Endothelial cell of umbilical vein (primary cell): ENCODE measurements around the gene HBP1.

Experiments used
- EZH2 ChIP-seq: IDR thresholded peaks from 2 replicates; pipeline ENCODE4 v1.6.1; 2012; ENCODE audit warnings: borderline replicate concordance, low read depth, mild to moderate bottlenecking, moderate library complexity, low read length, inconsistent platforms; ENCODE audit not compliant: severe bottlenecking
- TF ChIP-seq, protein P1 (sequence below): IDR thresholded peaks from 2 replicates; pipeline ENCODE4 v1.6.1; 2011; ENCODE audit not compliant: insufficient read depth, insufficient read length
- TF ChIP-seq, protein P2 (sequence below), 2 donors: IDR thresholded peaks; 1 replicate in 1 of 2; 2 replicates in 1 of 2; pipeline ENCODE4 v1.5.1; 2011; ENCODE audit warnings: low read length in 2 of 2, mild to moderate bottlenecking in 2 of 2, moderate library complexity in 2 of 2, control low read depth in 1 of 2, inconsistent platforms in 1 of 2, low read depth in 1 of 2; ENCODE audit not compliant: insufficient read depth in 1 of 2; ENCODE audit errors: extremely low read depth in 1 of 2

DNA sequence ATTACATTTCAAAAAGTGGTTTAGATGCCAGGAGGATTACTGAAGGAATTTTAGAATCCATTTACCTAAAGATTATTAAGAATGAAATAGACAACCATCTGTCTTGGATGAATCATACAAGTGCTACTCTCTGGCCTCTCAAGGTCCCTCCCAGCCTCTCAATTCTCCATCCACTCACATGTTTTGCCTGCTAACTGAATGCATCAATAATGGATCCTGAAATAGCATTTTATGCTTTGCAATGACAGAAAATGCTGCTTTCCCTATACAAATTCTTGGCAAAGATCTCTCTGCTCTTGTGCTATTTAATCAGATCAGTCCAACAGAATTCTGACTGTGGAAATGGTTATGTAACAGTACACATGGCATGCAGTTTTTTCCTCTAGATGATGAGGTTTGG is 68.1 kb downstream of the HBP1 start:
- TF ChIP-seq EZH2: no peak
- TF ChIP-seq, protein P1, sequence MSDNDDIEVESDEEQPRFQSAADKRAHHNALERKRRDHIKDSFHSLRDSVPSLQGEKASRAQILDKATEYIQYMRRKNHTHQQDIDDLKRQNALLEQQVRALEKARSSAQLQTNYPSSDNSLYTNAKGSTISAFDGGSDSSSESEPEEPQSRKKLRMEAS: no peak
- TF ChIP-seq, protein P2, sequence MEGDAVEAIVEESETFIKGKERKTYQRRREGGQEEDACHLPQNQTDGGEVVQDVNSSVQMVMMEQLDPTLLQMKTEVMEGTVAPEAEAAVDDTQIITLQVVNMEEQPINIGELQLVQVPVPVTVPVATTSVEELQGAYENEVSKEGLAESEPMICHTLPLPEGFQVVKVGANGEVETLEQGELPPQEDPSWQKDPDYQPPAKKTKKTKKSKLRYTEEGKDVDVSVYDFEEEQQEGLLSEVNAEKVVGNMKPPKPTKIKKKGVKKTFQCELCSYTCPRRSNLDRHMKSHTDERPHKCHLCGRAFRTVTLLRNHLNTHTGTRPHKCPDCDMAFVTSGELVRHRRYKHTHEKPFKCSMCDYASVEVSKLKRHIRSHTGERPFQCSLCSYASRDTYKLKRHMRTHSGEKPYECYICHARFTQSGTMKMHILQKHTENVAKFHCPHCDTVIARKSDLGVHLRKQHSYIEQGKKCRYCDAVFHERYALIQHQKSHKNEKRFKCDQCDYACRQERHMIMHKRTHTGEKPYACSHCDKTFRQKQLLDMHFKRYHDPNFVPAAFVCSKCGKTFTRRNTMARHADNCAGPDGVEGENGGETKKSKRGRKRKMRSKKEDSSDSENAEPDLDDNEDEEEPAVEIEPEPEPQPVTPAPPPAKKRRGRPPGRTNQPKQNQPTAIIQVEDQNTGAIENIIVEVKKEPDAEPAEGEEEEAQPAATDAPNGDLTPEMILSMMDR (IDR thresholded peaks at IDR 0.05; ENCODE audit: extremely low read depth in 1 of 2, insufficient read depth in 1 of 2, low read depth in 1 of 2, low read length in 2 of 2): no peak
